ENCODE measurements around the gene FN1.
"Not testable (repeated sequence)": the region's sequence is repeated elsewhere in the genome, so short reads cannot be mapped to it uniquely, and the experiment has no call there.

The FN1 gene

GRCh38 chr2:215421859-215422461 lies 13.9 kb downstream of the FN1 start:
- no peak for DNase-seq

GRCh38 chr2:215420471-215420935 lies 15.4 kb downstream of the FN1 start:
- DNase-seq = no peak

- DNase-seq = no peak
Measured at GRCh38 chr2:215419769-215420470, 15.9 kb downstream of the FN1 start.

- DNase-seq = no peak
Measured at GRCh38 chr2:215419113-215419512, 16.8 kb downstream of the FN1 start.

GRCh38 chr2:215418064-215418963 lies 17.6 kb downstream of the FN1 start:
- no peak for DNase-seq

DNA sequence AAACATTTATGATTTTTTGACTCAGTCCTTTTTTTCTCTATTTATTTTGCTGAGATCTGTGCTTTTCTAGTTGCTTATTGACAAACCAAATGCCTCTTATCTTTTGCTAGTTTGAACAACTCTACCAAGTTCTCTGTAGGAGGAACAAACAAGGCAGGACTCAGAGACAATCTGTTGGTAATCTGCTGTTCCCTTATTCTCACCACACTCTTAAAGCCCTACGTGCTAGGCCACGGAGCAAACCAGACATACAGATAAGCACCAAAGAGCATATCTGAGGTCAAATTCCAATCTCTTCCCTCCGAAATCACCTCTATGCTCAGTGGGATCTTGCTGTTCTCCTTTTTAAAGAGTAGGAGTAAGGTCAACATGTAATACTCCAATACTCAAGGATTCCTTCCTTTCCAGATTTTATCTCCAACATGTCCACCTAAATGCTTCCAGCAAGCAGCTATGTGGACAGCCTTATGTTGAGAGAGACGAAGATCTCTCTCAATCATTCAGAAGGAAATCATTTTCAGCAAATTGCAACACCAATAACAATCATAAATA lies 18.4 kb downstream of the FN1 start:
- DNase-seq = no peak

DNA sequence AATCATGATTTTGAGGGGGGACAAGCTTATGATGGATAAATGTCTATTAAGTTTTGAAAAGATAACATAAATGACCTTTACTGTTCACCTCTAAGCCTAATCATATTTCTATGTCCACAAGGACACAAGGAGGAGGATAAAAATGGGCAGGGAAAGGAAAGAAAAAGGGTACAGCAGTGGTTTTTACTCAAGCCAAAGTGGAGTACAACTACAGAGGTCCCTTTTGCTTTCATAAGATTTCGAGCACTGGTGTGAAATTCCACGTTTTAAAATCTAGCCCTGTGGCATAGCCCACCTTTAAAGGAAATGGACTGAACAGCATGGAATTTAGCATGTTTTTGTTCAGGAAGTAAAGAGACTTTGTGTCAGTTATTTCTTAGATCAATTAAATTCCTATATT lies 19.2 kb downstream of the FN1 start:
- DNase-seq = no peak

DNA sequence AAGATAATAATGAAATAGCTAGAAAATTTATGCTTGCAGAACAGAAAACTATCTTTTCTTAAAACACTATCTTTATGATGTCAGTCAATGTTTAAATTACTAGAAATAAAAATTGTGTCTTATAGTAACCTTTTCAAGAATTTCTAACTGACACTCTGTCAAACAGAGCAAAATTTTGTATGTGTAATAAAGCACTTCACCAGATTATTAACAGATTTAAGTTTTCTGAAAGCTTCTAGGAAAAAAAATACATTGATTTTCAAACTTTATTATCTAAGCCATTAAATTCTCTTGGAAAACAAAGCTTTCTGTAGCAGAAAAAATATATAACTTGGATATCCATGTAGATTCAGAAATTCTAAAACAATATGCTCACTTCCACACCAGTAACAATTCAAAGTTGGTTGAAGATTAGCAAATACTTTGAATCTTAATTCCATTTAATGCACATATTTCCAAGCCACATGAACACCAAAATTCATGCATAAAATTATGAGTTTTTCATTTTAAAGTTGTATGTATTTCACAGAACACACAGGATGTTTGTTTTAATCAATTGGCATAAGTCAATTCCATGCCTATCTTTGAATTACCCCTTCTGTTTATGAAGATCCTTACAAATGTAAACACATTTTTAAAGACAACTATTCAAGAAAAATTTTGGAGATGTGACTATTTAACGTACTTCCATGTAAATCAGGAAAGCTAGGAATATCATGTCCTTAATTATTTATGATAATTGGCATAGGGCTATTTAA lies 19.9 kb downstream of the FN1 start:
- no peak for DNase-seq

GRCh38 chr2:215415218-215415617 lies 20.6 kb downstream of the FN1 start:
- no peak for DNase-seq

DNA sequence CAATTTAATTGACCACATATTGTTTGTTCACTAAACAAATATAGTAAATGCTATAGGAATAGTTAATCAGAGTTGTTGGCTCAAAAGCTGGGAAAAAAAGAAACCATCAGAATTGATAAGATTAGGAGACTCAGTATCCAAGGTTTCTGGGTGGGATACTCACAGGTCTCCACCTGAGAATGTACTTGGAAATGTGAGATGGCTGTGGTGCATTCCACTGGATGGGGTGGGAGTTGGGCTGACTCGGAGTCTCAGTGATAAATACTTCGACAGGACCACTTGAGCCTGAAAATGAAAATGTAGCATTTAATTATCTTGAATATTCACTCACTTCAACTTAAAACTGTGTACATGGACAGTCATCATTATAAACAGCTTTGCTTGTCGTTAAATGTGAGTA lies 21.2 kb downstream of the FN1 start:
- DNase-seq = no peak

DNA sequence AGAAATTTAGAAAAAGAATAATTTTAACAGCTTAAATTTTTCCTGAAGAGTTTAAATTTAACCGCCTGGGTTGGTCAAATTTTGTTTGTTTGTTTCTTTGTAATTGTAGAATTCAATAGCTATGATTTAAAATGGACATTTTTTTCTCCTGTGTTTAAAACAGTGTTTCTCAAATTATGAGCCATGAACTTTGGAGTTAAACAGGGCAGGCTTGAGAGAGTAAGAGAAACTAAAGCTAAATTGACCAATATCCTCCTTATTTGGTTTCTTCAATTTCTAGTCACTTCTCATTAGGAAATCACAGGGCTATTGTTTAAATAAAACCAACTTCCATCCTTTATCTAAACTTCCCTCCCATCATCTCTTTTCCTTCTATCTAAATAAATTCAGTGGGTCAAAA lies 21.9 kb downstream of the FN1 start:
- DNase-seq = no peak

DNA sequence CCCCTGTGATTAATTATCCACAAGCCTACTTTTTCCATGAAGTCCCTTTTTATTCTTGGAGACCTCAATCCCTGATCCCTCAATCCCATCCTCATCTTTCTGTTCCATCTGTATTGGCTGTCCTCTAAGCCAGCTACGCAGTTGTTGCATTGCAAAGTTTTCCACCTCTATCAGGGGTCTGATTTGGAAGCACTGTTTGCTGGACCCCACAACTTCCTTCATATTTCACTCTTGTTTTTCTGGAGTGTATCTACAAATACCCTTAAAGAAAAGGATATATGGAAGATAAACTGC lies 22.4 kb downstream of the FN1 start:
- DNase-seq = no peak

DNA sequence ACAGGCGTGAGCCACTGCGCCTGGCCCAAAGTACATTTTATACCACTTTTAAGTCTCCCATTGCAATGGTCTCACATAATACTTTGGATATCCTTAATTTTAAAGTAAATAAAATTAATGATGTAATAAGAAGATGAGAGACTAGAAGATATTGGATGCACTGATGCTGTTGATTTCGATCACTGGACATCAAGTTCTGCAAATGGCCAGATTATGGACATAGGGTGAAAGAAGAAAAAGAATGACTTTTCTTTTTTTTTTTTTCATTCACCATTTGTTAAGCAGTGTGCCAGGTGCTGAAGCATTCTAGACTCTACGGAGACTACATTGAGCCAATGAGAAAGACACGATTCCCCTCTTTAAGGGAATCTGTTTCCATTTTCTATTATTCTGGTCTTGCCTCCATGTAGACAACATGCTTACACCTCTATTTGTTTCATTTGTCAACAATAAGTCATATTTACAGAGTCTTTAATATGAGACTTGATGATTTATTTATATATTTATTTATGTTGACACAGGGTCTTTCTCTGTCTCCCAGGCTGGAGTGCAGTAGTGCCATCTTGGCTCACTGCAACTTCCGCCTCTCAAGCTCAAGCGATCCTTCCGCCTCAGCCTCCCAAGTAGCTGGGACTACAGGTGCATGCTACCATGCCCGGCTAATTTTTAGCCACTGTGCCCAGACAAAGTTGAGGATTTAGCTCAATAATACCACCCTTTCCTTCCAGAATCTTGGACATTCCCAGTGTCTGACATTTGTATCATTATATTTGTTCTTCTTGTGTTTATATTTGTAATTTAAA lies 23.7 kb downstream of the FN1 start:
- DNase-seq = no peak

GRCh38 chr2:215410932-215411285 lies 25.0 kb downstream of the FN1 start:
- no peak for DNase-seq

GRCh38 chr2:215410181-215410931 lies 25.5 kb downstream of the FN1 start:
- DNase-seq = not testable (repeated sequence)

- no peak for DNase-seq
Measured at GRCh38 chr2:215409331-215410127, 26.3 kb downstream of the FN1 start.

- not testable (repeated sequence) for DNase-seq
Measured at GRCh38 chr2:215408441-215408840, 27.4 kb downstream of the FN1 start.

- DNase-seq = no peak
Measured at GRCh38 chr2:215407590-215408264, 28.1 kb downstream of the FN1 start.

GRCh38 chr2:215407061-215407460 lies 28.8 kb downstream of the FN1 start:
- DNase-seq = no peak

Measured in stimulated activated CD4-positive, alpha-beta T cell treated with anti-CD3 and anti-CD28 coated beads, Interleukin-12 subunit alpha, Interleukin-12 subunit beta, amount 100 ng/mL, for 4 hours (primary cell).